Measurements from ENCODE around the gene STXBP1.
A peak's percentile ranks its signal among the peaks of the same experiment; 100 is the strongest.

The STXBP1 gene

GRCh38 chr9:127567035-127567729, 44.9 kb upstream of the STXBP1 start:
- no peak for TF ChIP-seq CTCF (IDR thresholded peaks at IDR 0.05; ENCODE audit: low read length, missing control alignments)
- H3K4me3 ChIP-seq (replicated peaks; ENCODE audit: low read depth, low read length) = peak overlapping the region; percentile 86
- DNase-seq (ENCODE audit: low read depth) = peak; percentile 48

GRCh38 chr9:127567730-127568617, 44.1 kb upstream of the STXBP1 start:
- peak overlapping the region; percentile 86 for H3K4me3 ChIP-seq (replicated peaks; ENCODE audit: low read depth, low read length)
- DNase-seq (ENCODE audit: low read depth) = no peak

GRCh38 chr9:127568618-127568970, 43.5 kb upstream of the STXBP1 start:
- no peak for TF ChIP-seq CTCF (IDR thresholded peaks at IDR 0.05; ENCODE audit: low read length, missing control alignments)
- DNase-seq (ENCODE audit: low read depth) = no peak
- peak overlapping the region; percentile 86 for H3K4me3 ChIP-seq (replicated peaks; ENCODE audit: low read depth, low read length)

More at GRCh38 chr9:127567730-127568617, 44.1 kb upstream of the STXBP1 start:
- TF ChIP-seq CTCF (IDR thresholded peaks at IDR 0.05; ENCODE audit: low read length, missing control alignments) = no peak

- no peak for TF ChIP-seq CTCF (IDR thresholded peaks at IDR 0.05; ENCODE audit: low read length, missing control alignments)
- peak; percentile 75 for DNase-seq (ENCODE audit: low read depth)
- H3K4me3 ChIP-seq (replicated peaks; ENCODE audit: low read depth, low read length) = peak overlapping the region; percentile 86
These were observed 42.8 kb upstream of the STXBP1 start for GRCh38 chr9:127568971-127569885.

GRCh38 chr9:127569886-127570401, 42.1 kb upstream of the STXBP1 start:
- peak; percentile 24 for DNase-seq (ENCODE audit: low read depth)
- peak overlapping the region; percentile 60 for H3K4me3 ChIP-seq (replicated peaks; ENCODE audit: low read depth, low read length)
- no peak for TF ChIP-seq CTCF (IDR thresholded peaks at IDR 0.05; ENCODE audit: low read length, missing control alignments)

- TF ChIP-seq CTCF (IDR thresholded peaks at IDR 0.05; ENCODE audit: low read length, missing control alignments) = no peak
- DNase-seq (ENCODE audit: low read depth) = no peak
- no peak overlapping the region for H3K4me3 ChIP-seq (replicated peaks; ENCODE audit: low read depth, low read length)
These were observed 41.5 kb upstream of the STXBP1 start for GRCh38 chr9:127570533-127571111.

Measured in fibroblast of pulmonary artery (primary cell).